Measurements from ENCODE around the gene LIPG. TPM values are rescaled to one million over a fixed set of nuclear protein-coding genes. Genes with fewer than 3 reads are reported as not detected.
A peak's percentile ranks its signal among the peaks of the same experiment; 100 is the strongest.

The LIPG gene
- polyA plus RNA-seq, 4 donors = 39.3 to 72.7 (median 55.9) TPM

GRCh38 chr18:49609256-49610021 lies 47.6 kb downstream of the LIPG start:
- DNase-seq (ENCODE audit: low read depth in 4 of 4, low spot score in 2 of 4) = no peak

GRCh38 chr18:49610022-49610445 lies 48.2 kb downstream of the LIPG start:
- DNase-seq (ENCODE audit: low read depth in 4 of 4, low spot score in 2 of 4) = no peak

GRCh38 chr18:49611316-49611715 lies 49.5 kb downstream of the LIPG start:
- DNase-seq (ENCODE audit: low read depth in 4 of 4, low spot score in 2 of 4) = no peak

GRCh38 chr18:49612515-49613033 lies 50.7 kb downstream of the LIPG start:
- no peak for DNase-seq (ENCODE audit: low read depth in 4 of 4, low spot score in 2 of 4)

GRCh38 chr18:49613141-49613640 lies 51.3 kb downstream of the LIPG start:
- peak in 1 of 4 donors; percentile 65 for DNase-seq (ENCODE audit: low read depth in 4 of 4, low spot score in 2 of 4)

- no peak for DNase-seq (ENCODE audit: low read depth in 4 of 4, low spot score in 2 of 4)
Observed at GRCh38 chr18:49613641-49614151, 51.8 kb downstream of the LIPG start.

- no peak for DNase-seq (ENCODE audit: low read depth in 4 of 4, low spot score in 2 of 4)
Observed at GRCh38 chr18:49616618-49617328, 54.9 kb downstream of the LIPG start.

- no peak for DNase-seq (ENCODE audit: low read depth in 4 of 4, low spot score in 2 of 4)
Observed at GRCh38 chr18:49617329-49617695, 55.5 kb downstream of the LIPG start.

- no peak for DNase-seq (ENCODE audit: low read depth in 4 of 4, low spot score in 2 of 4)
Observed at GRCh38 chr18:49617865-49618264, 56.0 kb downstream of the LIPG start.

GRCh38 chr18:49618742-49619681 lies 57.2 kb downstream of the LIPG start:
- DNase-seq (ENCODE audit: low read depth in 4 of 4, low spot score in 2 of 4) = peak in 1 of 4 donors; percentile 49

- DNase-seq (ENCODE audit: low read depth in 4 of 4, low spot score in 2 of 4) = no peak
Observed at GRCh38 chr18:49619801-49620200, 57.9 kb downstream of the LIPG start.

- DNase-seq (ENCODE audit: low read depth in 4 of 4, low spot score in 2 of 4) = no peak
Observed at GRCh38 chr18:49621301-49621700, 59.4 kb downstream of the LIPG start.

- no peak for DNase-seq (ENCODE audit: low read depth in 4 of 4, low spot score in 2 of 4)
Observed at GRCh38 chr18:49621717-49622351, 60.0 kb downstream of the LIPG start.

- DNase-seq (ENCODE audit: low read depth in 4 of 4, low spot score in 2 of 4) = no peak
Observed at GRCh38 chr18:49623571-49623970, 61.7 kb downstream of the LIPG start.

- no peak for DNase-seq (ENCODE audit: low read depth in 4 of 4, low spot score in 2 of 4)
Observed at GRCh38 chr18:49625021-49625691, 63.3 kb downstream of the LIPG start.

- DNase-seq (ENCODE audit: low read depth in 4 of 4, low spot score in 2 of 4) = no peak
Observed at GRCh38 chr18:49626842-49627467, 65.1 kb downstream of the LIPG start.

- DNase-seq (ENCODE audit: low read depth in 4 of 4, low spot score in 2 of 4) = no peak
Observed at GRCh38 chr18:49628119-49628518, 66.3 kb downstream of the LIPG start.

- peak in 1 of 4 donors; percentile 33 for DNase-seq (ENCODE audit: low read depth in 4 of 4, low spot score in 2 of 4)
Observed at GRCh38 chr18:49628881-49629795, 67.3 kb downstream of the LIPG start.
